PC-3 (cell line): ENCODE measurements around the gene MBNL1. TPM values are rescaled to one million over a fixed set of nuclear protein-coding genes. Genes with fewer than 3 reads are reported as not detected.
A peak's percentile ranks its signal among the peaks of the same experiment; 100 is the strongest.

Source experiments
- ATAC-seq: fragments of 200-7000 bp; cut with Tn5 transposase; 2 replicates; pipeline ENCODE4 v1.9.1; 2020; ENCODE audit warnings: mild to moderate bottlenecking, moderate library complexity
- BruUV-seq: library from RNA; stranded (reverse); fragments of 400-500 nt; replicated peaks from 2 replicates; lab custom pipeline; 2021; lab: Mats Ljungman, UMichigan
- CTCF ChIA-PET: fragments of 300-600 bp; sonication (Branson Sonifier 250); formaldehyde crosslinking; loops from one replicate; lab custom pipeline; 2022; ENCODE audit warnings: antibody characterized with exemption; lab: Charles Lee
- POLR2A ChIA-PET: fragments of 300-600 bp; sonication (Branson Sonifier 250); formaldehyde crosslinking; loops from one replicate; lab custom pipeline; 2022; ENCODE audit warnings: antibody characterized with exemption; ENCODE audit not compliant: unreplicated experiment; lab: Charles Lee
- DNase-seq: peaks from one replicate; pipeline ENCODE4 v3.0.0-alpha.2; 2015
- H2AFZ ChIP-seq: fragments of 300-600 bp; sonication (generic); 2 replicates; pipeline ENCODE4 v1.6.0; 2016; ENCODE audit warnings: antibody characterized with exemption, low read length
- H3F3A ChIP-seq: fragments of 300-600 bp; sonication (generic); one replicate; pipeline ENCODE4 v1.6.0; 2017; ENCODE audit warnings: antibody characterized with exemption, low read length, control low read depth, mild to moderate bottlenecking; ENCODE audit not compliant: unreplicated experiment
- H3K27ac ChIP-seq: fragments of 300-600 bp; sonication (generic); 2 replicates; pipeline ENCODE4 v1.5.1; 2016; ENCODE audit warnings: mild to moderate bottlenecking, low read length
- H3K27me3 ChIP-seq: fragments of 300-600 bp; sonication (generic); 2 replicates; pipeline ENCODE4 v1.6.1; 2016; ENCODE audit warnings: low read length, mixed read lengths
- H3K36me3 ChIP-seq: fragments of 300-600 bp; sonication (generic); 2 replicates; pipeline ENCODE4 v1.6.1; 2016; ENCODE audit warnings: low read depth, mixed run types, low read length, mixed read lengths
- H3K4me1 ChIP-seq: fragments of 300-600 bp; sonication (generic); 2 replicates; pipeline ENCODE4 v1.5.1; 2016; ENCODE audit warnings: low read length; ENCODE audit not compliant: insufficient read depth
- H3K4me2 ChIP-seq: fragments of 300-600 bp; sonication (generic); 2 replicates; pipeline ENCODE4 v1.6.0; 2016; ENCODE audit warnings: low read length
- H3K4me3 ChIP-seq: fragments of 300-600 bp; sonication (generic); 2 replicates; pipeline ENCODE4 v1.5.1; 2016; ENCODE audit warnings: mild to moderate bottlenecking, low read length, mixed read lengths
- H3K79me2 ChIP-seq: fragments of 300-600 bp; sonication (generic); 2 replicates; pipeline ENCODE4 v1.6.1; 2017; ENCODE audit warnings: low read length, mixed read lengths
- H3K9ac ChIP-seq: fragments of 300-600 bp; sonication (generic); 2 replicates; pipeline ENCODE4 v1.6.0; 2016; ENCODE audit warnings: mild to moderate bottlenecking, low read length
- H3K9me2 ChIP-seq: fragments of 300-600 bp; sonication (generic); replicated peaks from 2 replicates; pipeline ENCODE4 v1.6.1; 2016; ENCODE audit warnings: mixed run types, low read length, mixed read lengths
- H3K9me3 ChIP-seq: fragments of 300-600 bp; sonication (generic); 2 replicates; pipeline ENCODE4 v1.6.1; 2016; ENCODE audit warnings: low read length, mixed read lengths
- H4K20me1 ChIP-seq: fragments of 300-600 bp; sonication (generic); 2 replicates; pipeline ENCODE4 v1.6.1; 2016; ENCODE audit warnings: low read length, mixed read lengths
- CTCF ChIP-seq: fragments of 300-600 bp; sonication (generic); conservative IDR thresholded peaks from 2 replicates; pipeline ENCODE4 v1.5.1; 2017; ENCODE audit warnings: antibody characterized with exemption, low read depth, mild to moderate bottlenecking, low read length
- EZH2 ChIP-seq: fragments of 300-600 bp; sonication (generic); IDR thresholded peaks from one replicate; pipeline ENCODE4 v1.6.1; 2017; ENCODE audit warnings: antibody characterized with exemption, mild to moderate bottlenecking, low read length; ENCODE audit not compliant: unreplicated experiment
- EZH2phosphoT487 ChIP-seq: fragments of 300-600 bp; sonication (generic); IDR thresholded peaks from 2 replicates; pipeline ENCODE4 v1.6.1; 2018; ENCODE audit warnings: mild to moderate bottlenecking, antibody characterized with exemption, low read length, borderline replicate concordance
- intact Hi-C: fragments of 100-400 bp; cut with micrococcal nuclease; formaldehyde crosslinking; loops from 2 replicates; pipeline ENCODE4 v1.9.0; 2023
- total RNA-seq: library from RNA; depleted of rRNA; stranded (reverse); fragments of >200 nt; gene quantifications from 2 replicates; pipeline ENCODE4 v1.2.3, GENCODE V29; 2014

Gene MBNL1
- total RNA-seq, 1 experiment from 2014 or later: 161 TPM

DNA sequence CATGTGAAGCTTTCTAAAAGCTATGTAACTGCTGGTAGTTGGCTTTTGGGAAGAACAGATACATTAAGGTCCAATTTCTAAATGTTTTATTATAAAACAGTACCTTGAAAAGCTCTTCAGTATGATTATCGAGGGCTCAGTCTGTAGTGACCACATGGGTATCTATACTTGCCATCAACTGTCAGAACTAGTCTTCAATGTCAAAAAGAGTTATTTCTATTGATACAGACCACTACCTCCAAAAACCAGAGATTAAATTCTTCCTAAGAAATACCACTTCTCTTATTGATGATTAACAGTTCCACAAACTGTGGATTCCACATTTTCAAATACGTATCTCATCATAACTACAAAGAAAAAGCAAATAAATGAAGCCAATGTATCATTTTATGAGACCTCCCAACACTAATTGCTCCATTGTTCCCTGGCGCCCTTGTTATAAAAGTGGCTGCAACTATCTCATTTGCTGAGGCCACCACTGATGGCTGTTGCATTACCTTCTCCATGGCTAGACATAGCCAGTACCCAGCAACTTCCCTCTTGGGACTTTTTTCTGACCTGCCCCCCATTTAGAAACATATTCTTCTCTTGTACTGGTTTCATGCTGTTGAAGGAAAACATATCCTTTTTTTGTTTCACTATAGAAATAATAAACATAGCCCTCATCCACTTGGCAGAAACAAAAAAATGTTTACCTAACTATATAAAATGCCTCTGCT lies 33.9 kb upstream of the MBNL1 start:
- TF ChIP-seq EZH2phosphoT487 (no peak), CTCF (no peak), EZH2 (no peak)
- ChIA-PET POLR2A (interaction anchor here (0.7 kb wide), 1 partner anchor 34 kb away, joined by 6 read pairs; the partner anchor contains the start of gene MBNL1), CTCF (no interaction called here)
- Histone ChIP-seq H3K4me3 (no peak overlapping the region), H3K4me1 (no peaks in the 10 kb centered on the region), H3K79me2 (no peaks in the 10 kb centered on the region), H3K9me3 (no peaks in the 10 kb centered on the region), H3K27me3 (no peaks in the 10 kb centered on the region), H3K9me2 (no peaks in the 10 kb centered on the region), H3K27ac (no peak overlapping the region), H3F3A (no peaks in the 10 kb centered on the region), H4K20me1 (no peaks in the 10 kb centered on the region), H3K9ac (no peak overlapping the region), H3K4me2 (no peak overlapping the region), H2AFZ (no peak overlapping the region), H3K36me3 (no peaks in the 10 kb centered on the region)
- ATAC-seq (no peak), DNase-seq (no peak)
- intact Hi-C loops: no loop called here
- no TSS peak for BruUV-seq

DNA sequence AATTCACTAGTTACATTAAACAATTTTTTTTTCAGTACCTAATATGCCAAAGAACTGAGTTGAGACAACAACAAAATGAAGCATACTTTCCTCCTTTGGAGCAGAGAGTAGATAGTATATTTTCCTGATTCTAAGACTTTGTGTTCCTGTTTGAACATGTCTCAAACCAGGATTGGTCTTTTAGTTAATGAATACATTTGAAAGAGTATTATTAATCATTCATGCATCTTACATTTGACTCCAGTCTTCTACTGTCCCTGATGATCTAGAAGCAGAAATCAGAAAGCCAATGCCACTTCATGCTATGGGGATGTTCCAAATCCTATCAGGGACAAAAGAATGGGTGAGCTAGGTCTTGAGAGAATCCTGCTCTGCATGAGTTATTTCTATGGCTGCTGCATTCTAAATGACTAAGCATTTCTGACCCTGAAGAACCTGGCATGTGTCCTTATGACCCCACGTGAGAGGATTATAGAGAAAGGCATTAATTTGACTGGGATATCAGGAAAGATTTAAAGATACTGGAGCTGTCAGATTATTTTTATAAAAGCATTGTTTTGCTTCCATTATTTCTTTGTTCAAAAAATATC lies 32.9 kb upstream of the MBNL1 start:
- H3F3A ChIP-seq: no peaks in the 10 kb centered on the region
- H3K27ac ChIP-seq: no peak overlapping the region
- no TSS peak for BruUV-seq
- H4K20me1 ChIP-seq: no peaks in the 10 kb centered on the region
- CTCF ChIA-PET: no interaction called here
- H3K9me2 ChIP-seq: no peaks in the 10 kb centered on the region
- no peaks in the 10 kb centered on the region for H3K27me3 ChIP-seq
- no peak for TF ChIP-seq CTCF
- TF ChIP-seq EZH2phosphoT487: no peak
- no peak for TF ChIP-seq EZH2
- POLR2A ChIA-PET: no interaction called here
- ATAC-seq: no peak
- no peaks in the 10 kb centered on the region for H3K9me3 ChIP-seq
- peaks cover 8% of the 10 kb centered on the region; the same call in 1 of the 2 replicates for H3K4me1 ChIP-seq
- no peaks in the 10 kb centered on the region for H3K79me2 ChIP-seq
- H3K36me3 ChIP-seq: no peaks in the 10 kb centered on the region
- H3K4me3 ChIP-seq: no peak overlapping the region
- H2AFZ ChIP-seq: peak overlapping the region; percentile 21; the same call in 1 of the 2 replicates
- no peak overlapping the region for H3K4me2 ChIP-seq
- intact Hi-C loops: no loop called here
- H3K9ac ChIP-seq: no peak overlapping the region
- DNase-seq: no peak

DNA sequence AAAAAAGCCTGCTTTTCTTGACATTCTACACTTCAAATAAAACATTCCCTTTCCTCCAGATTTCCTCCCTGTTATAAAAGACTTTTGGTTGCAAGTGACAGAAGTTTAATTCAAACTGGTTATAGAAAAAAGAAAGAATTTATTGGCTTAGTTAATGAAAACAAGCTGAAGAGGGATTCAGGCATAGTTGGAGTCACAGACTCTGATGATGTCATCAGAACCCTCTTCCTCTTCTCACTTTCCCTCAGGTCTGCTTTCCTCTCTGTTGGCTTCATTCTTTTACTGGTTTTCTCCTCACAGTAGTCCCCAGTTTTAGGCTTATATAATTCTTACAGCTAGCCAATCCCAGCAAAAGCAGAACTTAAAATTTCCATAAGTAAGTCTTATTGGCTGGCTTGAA lies 32.0 kb upstream of the MBNL1 start:
- Histone ChIP-seq H3K36me3 (no peaks in the 10 kb centered on the region), H3K9ac (no peak overlapping the region), H3K4me2 (no peak overlapping the region), H2AFZ (no peak overlapping the region), H3K9me2 (no peaks in the 10 kb centered on the region), H4K20me1 (no peaks in the 10 kb centered on the region), H3K4me1 (peaks cover 13% of the 10 kb centered on the region; the same call in 1 of the 2 replicates), H3K9me3 (no peaks in the 10 kb centered on the region), H3K27me3 (no peaks in the 10 kb centered on the region), H3K4me3 (no peak overlapping the region), H3K27ac (no peak overlapping the region), H3F3A (no peaks in the 10 kb centered on the region), H3K79me2 (no peaks in the 10 kb centered on the region)
- no TSS peak for BruUV-seq
- TF ChIP-seq CTCF: no peak
- no peak for TF ChIP-seq EZH2
- TF ChIP-seq EZH2phosphoT487: no peak
- POLR2A ChIA-PET: no interaction called here
- CTCF ChIA-PET: no interaction called here
- ATAC-seq (no peak), DNase-seq (no peak)
- intact Hi-C loops: no loop called here
